Measurements from ENCODE around the gene PSMD8.
A peak's percentile ranks its signal among the peaks of the same experiment; 100 is the strongest.

PSMD8 gene

GRCh38 chr19:38391911-38392464 lies 17.6 kb downstream of the PSMD8 start:
- Histone ChIP-seq H3K4me1 (ENCODE audit: control insufficient read depth, insufficient read depth, low read length) (peaks cover 35% of the 10 kb centered on the region), H3K4me3 (ENCODE audit: low read length) (no peak overlapping the region), H3K27me3 (ENCODE audit: control insufficient read depth, insufficient read depth, low read length) (peaks cover 51% of the 10 kb centered on the region)

GRCh38 chr19:38392707-38393308 lies 18.4 kb downstream of the PSMD8 start:
- no peaks in the 10 kb centered on the region for H3K36me3 ChIP-seq (ENCODE audit: control insufficient read depth, insufficient read depth, low read length)
- H3K9me3 ChIP-seq (ENCODE audit: control insufficient read depth, low read length) = no peaks in the 10 kb centered on the region
- no peak overlapping the region for H3K9ac ChIP-seq (ENCODE audit: low read length)
- peaks cover 55% of the 10 kb centered on the region for H3K27me3 ChIP-seq (ENCODE audit: control insufficient read depth, insufficient read depth, low read length)
- H3K4me1 ChIP-seq (ENCODE audit: control insufficient read depth, insufficient read depth, low read length) = peaks cover 29% of the 10 kb centered on the region
- H3K4me3 ChIP-seq (ENCODE audit: low read length) = no peak overlapping the region

More at GRCh38 chr19:38391911-38392464, 17.6 kb downstream of the PSMD8 start:
- Histone ChIP-seq H3K9ac (ENCODE audit: low read length) (no peak overlapping the region), H3K9me3 (ENCODE audit: control insufficient read depth, low read length) (no peaks in the 10 kb centered on the region), H3K36me3 (ENCODE audit: control insufficient read depth, insufficient read depth, low read length) (no peaks in the 10 kb centered on the region)

GRCh38 chr19:38394488-38394887 lies 20.1 kb downstream of the PSMD8 start:
- Histone ChIP-seq H3K36me3 (ENCODE audit: control insufficient read depth, insufficient read depth, low read length) (no peaks in the 10 kb centered on the region), H3K9me3 (ENCODE audit: control insufficient read depth, low read length) (no peaks in the 10 kb centered on the region), H3K4me1 (ENCODE audit: control insufficient read depth, insufficient read depth, low read length) (peaks cover 17% of the 10 kb centered on the region), H3K27me3 (ENCODE audit: control insufficient read depth, insufficient read depth, low read length) (peaks cover 47% of the 10 kb centered on the region), H3K9ac (ENCODE audit: low read length) (no peak overlapping the region), H3K4me3 (ENCODE audit: low read length) (no peak overlapping the region)

- Histone ChIP-seq H3K27me3 (ENCODE audit: control insufficient read depth, insufficient read depth, low read length) (peaks cover 42% of the 10 kb centered on the region), H3K4me1 (ENCODE audit: control insufficient read depth, insufficient read depth, low read length) (peaks cover 17% of the 10 kb centered on the region), H3K4me3 (ENCODE audit: low read length) (peak overlapping the region; percentile 4), H3K9me3 (ENCODE audit: control insufficient read depth, low read length) (no peaks in the 10 kb centered on the region), H3K9ac (ENCODE audit: low read length) (peak overlapping the region; percentile 22), H3K36me3 (ENCODE audit: control insufficient read depth, insufficient read depth, low read length) (no peaks in the 10 kb centered on the region)
These were observed 21.2 kb downstream of the PSMD8 start for GRCh38 chr19:38395381-38396114.

- Histone ChIP-seq H3K9ac (ENCODE audit: low read length) (no peak overlapping the region), H3K4me1 (ENCODE audit: control insufficient read depth, insufficient read depth, low read length) (peaks cover 26% of the 10 kb centered on the region), H3K4me3 (ENCODE audit: low read length) (no peak overlapping the region), H3K9me3 (ENCODE audit: control insufficient read depth, low read length) (no peaks in the 10 kb centered on the region), H3K36me3 (ENCODE audit: control insufficient read depth, insufficient read depth, low read length) (no peaks in the 10 kb centered on the region), H3K27me3 (ENCODE audit: control insufficient read depth, insufficient read depth, low read length) (peaks cover 39% of the 10 kb centered on the region)
These were observed 24.7 kb downstream of the PSMD8 start for GRCh38 chr19:38399081-38399480.

- Histone ChIP-seq H3K4me3 (ENCODE audit: low read length) (no peak overlapping the region), H3K4me1 (ENCODE audit: control insufficient read depth, insufficient read depth, low read length) (peaks cover 25% of the 10 kb centered on the region), H3K9ac (ENCODE audit: low read length) (no peak overlapping the region), H3K27me3 (ENCODE audit: control insufficient read depth, insufficient read depth, low read length) (peaks cover 35% of the 10 kb centered on the region), H3K9me3 (ENCODE audit: control insufficient read depth, low read length) (no peaks in the 10 kb centered on the region), H3K36me3 (ENCODE audit: control insufficient read depth, insufficient read depth, low read length) (no peaks in the 10 kb centered on the region)
These were observed 25.2 kb downstream of the PSMD8 start for GRCh38 chr19:38399537-38399936.

- Histone ChIP-seq H3K4me3 (ENCODE audit: low read length) (no peak overlapping the region), H3K9ac (ENCODE audit: low read length) (no peak overlapping the region), H3K27me3 (ENCODE audit: control insufficient read depth, insufficient read depth, low read length) (peaks cover 27% of the 10 kb centered on the region), H3K4me1 (ENCODE audit: control insufficient read depth, insufficient read depth, low read length) (peaks cover 17% of the 10 kb centered on the region), H3K9me3 (ENCODE audit: control insufficient read depth, low read length) (no peaks in the 10 kb centered on the region), H3K36me3 (ENCODE audit: control insufficient read depth, insufficient read depth, low read length) (no peaks in the 10 kb centered on the region)
These were observed 26.0 kb downstream of the PSMD8 start for GRCh38 chr19:38400361-38400760.

GRCh38 chr19:38401148-38401547 lies 26.8 kb downstream of the PSMD8 start:
- Histone ChIP-seq H3K9me3 (ENCODE audit: control insufficient read depth, low read length) (no peaks in the 10 kb centered on the region), H3K27me3 (ENCODE audit: control insufficient read depth, insufficient read depth, low read length) (peaks cover 21% of the 10 kb centered on the region), H3K4me3 (ENCODE audit: low read length) (no peak overlapping the region), H3K4me1 (ENCODE audit: control insufficient read depth, insufficient read depth, low read length) (peaks cover 17% of the 10 kb centered on the region), H3K36me3 (ENCODE audit: control insufficient read depth, insufficient read depth, low read length) (no peaks in the 10 kb centered on the region), H3K9ac (ENCODE audit: low read length) (no peak overlapping the region)

- peaks cover 17% of the 10 kb centered on the region for H3K4me1 ChIP-seq (ENCODE audit: control insufficient read depth, insufficient read depth, low read length)
- H3K9me3 ChIP-seq (ENCODE audit: control insufficient read depth, low read length) = no peaks in the 10 kb centered on the region
- H3K4me3 ChIP-seq (ENCODE audit: low read length) = no peak overlapping the region
- H3K9ac ChIP-seq (ENCODE audit: low read length) = peak overlapping the region; percentile 65
- H3K36me3 ChIP-seq (ENCODE audit: control insufficient read depth, insufficient read depth, low read length) = no peaks in the 10 kb centered on the region
- H3K27me3 ChIP-seq (ENCODE audit: control insufficient read depth, insufficient read depth, low read length) = peaks cover 6% of the 10 kb centered on the region
These were observed 28.2 kb downstream of the PSMD8 start for GRCh38 chr19:38402623-38402966.

GRCh38 chr19:38402967-38403674 lies 28.8 kb downstream of the PSMD8 start, which contains the start of gene FAM98C:
FAM98C (plus strand) TSS chr19:38403093; CDS start chr19:38403154, 61 bp downstream.
- Histone ChIP-seq H3K36me3 (ENCODE audit: control insufficient read depth, insufficient read depth, low read length) (no peaks in the 10 kb centered on the region), H3K4me3 (ENCODE audit: low read length) (peak within 1 kb of the TSS; percentile 82), H3K9ac (ENCODE audit: low read length) (peak within 1 kb of the TSS; percentile 87), H3K9me3 (ENCODE audit: control insufficient read depth, low read length) (no peaks in the 10 kb centered on the region), H3K27me3 (ENCODE audit: control insufficient read depth, insufficient read depth, low read length) (peaks cover 4% of the 10 kb centered on the region), H3K4me1 (ENCODE audit: control insufficient read depth, insufficient read depth, low read length) (peaks cover 17% of the 10 kb centered on the region)

- Histone ChIP-seq H3K9me3 (ENCODE audit: control insufficient read depth, low read length) (no peaks in the 10 kb centered on the region), H3K4me3 (ENCODE audit: low read length) (no peak overlapping the region), H3K27me3 (ENCODE audit: control insufficient read depth, insufficient read depth, low read length) (no peaks in the 10 kb centered on the region), H3K4me1 (ENCODE audit: control insufficient read depth, insufficient read depth, low read length) (peaks cover 17% of the 10 kb centered on the region), H3K9ac (ENCODE audit: low read length) (no peak overlapping the region), H3K36me3 (ENCODE audit: control insufficient read depth, insufficient read depth, low read length) (no peaks in the 10 kb centered on the region)
These were observed 30.5 kb downstream of the PSMD8 start for GRCh38 chr19:38404858-38405257.

- no peaks in the 10 kb centered on the region for H3K36me3 ChIP-seq (ENCODE audit: control insufficient read depth, insufficient read depth, low read length)
- no peaks in the 10 kb centered on the region for H3K9me3 ChIP-seq (ENCODE audit: control insufficient read depth, low read length)
- no peak overlapping the region for H3K4me3 ChIP-seq (ENCODE audit: low read length)
- no peaks in the 10 kb centered on the region for H3K27me3 ChIP-seq (ENCODE audit: control insufficient read depth, insufficient read depth, low read length)
- H3K9ac ChIP-seq (ENCODE audit: low read length) = no peak overlapping the region
- H3K4me1 ChIP-seq (ENCODE audit: control insufficient read depth, insufficient read depth, low read length) = peaks cover 17% of the 10 kb centered on the region
These were observed 30.9 kb downstream of the PSMD8 start for GRCh38 chr19:38405276-38405675.
